ENCODE measurements around the gene HYAL2.

- TF ChIP-seq CTCF (IDR thresholded peaks at IDR 0.05) (no peak), POLR2A (IDR thresholded peaks at IDR 0.05) (no peak)
These were observed 3.9 kb downstream of the HYAL2 start for GRCh38 chr3:50318615-50319014.

All from esophagus squamous epithelium (tissue), 4 donors.